IMR-90 (cell line): ENCODE measurements around the gene BCAS3. TPM values are rescaled to one million over a fixed set of nuclear protein-coding genes. Genes with fewer than 3 reads are reported as not detected.

Experiments used
- ATAC-seq: fragments of 200-7000 bp; cut with Tn5 transposase; 2 replicates; pipeline ENCODE4 v1.9.1; 2020; ENCODE audit warnings: low read depth, mild to moderate bottlenecking, moderate library complexity
- BruUV-seq: library from RNA; stranded (reverse); fragments of 400-500 nt; replicated peaks from 2 replicates; lab custom pipeline; 2021; lab: Mats Ljungman, UMichigan
- CTCF ChIA-PET: fragments of 300-600 bp; formaldehyde crosslinking; extraction: SDS; loops from one replicate; lab custom pipeline; 2021; ENCODE audit warnings: antibody characterized with exemption; lab: Yijun Ruan, JAX
- POLR2A ChIA-PET: fragments of 300-600 bp; sonication (Branson Sonifier 250); formaldehyde crosslinking; loops from one replicate; lab custom pipeline; 2022; ENCODE audit warnings: antibody characterized with exemption; ENCODE audit not compliant: unreplicated experiment; lab: Charles Lee
- DNase-seq: peaks from one replicate; pipeline ENCODE4 v3.0.0; 2013
- H2AFZ ChIP-seq: replicated peaks from 2 replicates; pipeline ENCODE3; 2013; ENCODE audit warnings: low read length, mild to moderate bottlenecking; ENCODE audit not compliant: poor library complexity
- H2AK5ac ChIP-seq: 2 replicates; pipeline ENCODE4 v1.6.1; 2013; ENCODE audit warnings: low read depth, low read length, inconsistent platforms
- H2AK9ac ChIP-seq: replicated peaks from 2 replicates; pipeline ENCODE3; 2013; ENCODE audit warnings: mild to moderate bottlenecking, low read depth, low read length, moderate library complexity; ENCODE audit not compliant: poor library complexity
- H2BK120ac ChIP-seq: 2 replicates; pipeline ENCODE4 v1.6.1; 2013; ENCODE audit warnings: low read depth, low read length, inconsistent platforms
- H2BK15ac ChIP-seq: 3 replicates; pipeline ENCODE4 v1.6.1; 2013; ENCODE audit warnings: low read depth, low read length, inconsistent platforms
- H2BK20ac ChIP-seq: 2 replicates; pipeline ENCODE4 v1.6.1; 2013; ENCODE audit warnings: low read depth, mild to moderate bottlenecking, inconsistent platforms, low read length, moderate library complexity
- H2BK5ac ChIP-seq: 2 replicates; pipeline ENCODE4 v1.6.1; 2013; ENCODE audit warnings: mild to moderate bottlenecking, low read depth, low read length, inconsistent platforms; ENCODE audit not compliant: poor library complexity, severe bottlenecking
- H3K14ac ChIP-seq: replicated peaks from 2 replicates; pipeline ENCODE4 v1.6.1; 2013; ENCODE audit warnings: low read depth, low read length, inconsistent platforms
- H3K18ac ChIP-seq: 2 replicates; pipeline ENCODE4 v1.6.1; 2013; ENCODE audit warnings: low read depth, low read length, control low read depth
- H3K23ac ChIP-seq: 2 replicates; pipeline ENCODE4 v1.6.1; 2013; ENCODE audit warnings: low read depth, low read length, inconsistent platforms
- H3K27ac ChIP-seq: 2 replicates; pipeline ENCODE4 v1.5.1; 2013; ENCODE audit warnings: mild to moderate bottlenecking, control low read depth, low read length; ENCODE audit not compliant: insufficient read depth
- H3K27me3 ChIP-seq: 2 replicates; pipeline ENCODE4 v1.6.1; 2013; ENCODE audit warnings: low read length; ENCODE audit not compliant: control insufficient read depth, insufficient read depth
- H3K36me3 ChIP-seq: 2 replicates; pipeline ENCODE4 v1.6.1; 2013; ENCODE audit warnings: low read length, mixed read lengths; ENCODE audit not compliant: control insufficient read depth, insufficient read depth
- H3K4ac ChIP-seq: 2 replicates; pipeline ENCODE4 v1.6.1; 2013; ENCODE audit warnings: low read depth, low read length, inconsistent platforms
- H3K4me1 ChIP-seq: 2 replicates; pipeline ENCODE4 v1.6.1; 2013; ENCODE audit warnings: low read length, mixed read lengths; ENCODE audit not compliant: control insufficient read depth, insufficient read depth
- H3K4me2 ChIP-seq: 2 replicates; pipeline ENCODE4 v1.6.1; 2013; ENCODE audit warnings: low read depth, mild to moderate bottlenecking, control low read depth, low read length, moderate library complexity
- H3K4me3 ChIP-seq: 2 replicates; pipeline ENCODE4 v1.5.1; 2013; ENCODE audit warnings: low read depth, mild to moderate bottlenecking, control low read depth, low read length, moderate library complexity; ENCODE audit not compliant: insufficient read depth
- H3K56ac ChIP-seq: 2 replicates; pipeline ENCODE4 v1.6.1; 2013; ENCODE audit warnings: low read length, inconsistent platforms; ENCODE audit not compliant: insufficient read depth; ENCODE audit errors: extremely low read depth
- H3K79me1 ChIP-seq, 2 experiments: 2 replicates each; pipeline ENCODE4 v1.6.1; 2013; ENCODE audit warnings: low read length in 2 of 2, inconsistent platforms in 1 of 2, low read depth in 1 of 2
- H3K9ac ChIP-seq: 2 replicates; pipeline ENCODE4 v1.6.1; 2013; ENCODE audit warnings: low read depth, low read length, control low read depth
- H3K9me1 ChIP-seq: 2 replicates; pipeline ENCODE4 v1.6.1; 2013; ENCODE audit warnings: low read length, inconsistent platforms; ENCODE audit not compliant: insufficient read depth
- H3K9me3 ChIP-seq: 2 replicates; pipeline ENCODE4 v1.6.1; 2013; ENCODE audit warnings: low read length; ENCODE audit not compliant: control insufficient read depth, insufficient read depth
- H4K20me1 ChIP-seq: 2 replicates; pipeline ENCODE4 v1.6.1; 2013; ENCODE audit warnings: low read length, inconsistent platforms; ENCODE audit not compliant: insufficient read depth
- H4K5ac ChIP-seq: 2 replicates; pipeline ENCODE4 v1.6.1; 2013; ENCODE audit warnings: mild to moderate bottlenecking, low read depth, low read length, control low read depth
- H4K8ac ChIP-seq, 2 experiments: 2 replicates each; pipeline ENCODE4 v1.6.1; 2013; ENCODE audit warnings: low read depth in 2 of 2, low read length in 2 of 2, control low read depth in 1 of 2, inconsistent platforms in 1 of 2
- H4K91ac ChIP-seq: 2 replicates; pipeline ENCODE4 v1.6.1; 2013; ENCODE audit warnings: low read depth, low read length, inconsistent platforms; ENCODE audit not compliant: insufficient read depth
- BHLHE40 ChIP-seq: fragments of 150-350 bp; IDR thresholded peaks from 2 replicates; pipeline ENCODE4 v1.6.1; 2016; ENCODE audit warnings: mild to moderate bottlenecking, low read depth, low read length
- CEBPB ChIP-seq: IDR thresholded peaks from 2 replicates; pipeline ENCODE4 v1.6.1; 2012; ENCODE audit warnings: low read depth, low read length, improper control_type of control experiment
- FOS ChIP-seq: fragments of 150-350 bp; IDR thresholded peaks from 2 replicates; pipeline ENCODE4 v1.6.1; 2016; ENCODE audit warnings: low read depth, low read length
- MAFK ChIP-seq: IDR thresholded peaks from 2 replicates; pipeline ENCODE4 v1.6.1; 2012; ENCODE audit warnings: low read depth, low read length, improper control_type of control experiment
- NFE2L2 ChIP-seq: fragments of 150-350 bp; IDR thresholded peaks from 2 replicates; pipeline ENCODE4 v1.6.1; 2016; ENCODE audit warnings: low read depth, mild to moderate bottlenecking, low read length
- POLR2A ChIP-seq: IDR thresholded peaks from 2 replicates; pipeline ENCODE4 v1.6.1; 2012; ENCODE audit warnings: mild to moderate bottlenecking, low read depth, low read length
- RCOR1 ChIP-seq: IDR thresholded peaks from 2 replicates; pipeline ENCODE4 v1.6.1; 2012; ENCODE audit warnings: mild to moderate bottlenecking, low read length, improper control_type of control experiment; ENCODE audit not compliant: insufficient replicate concordance
- SMC3 ChIP-seq: fragments of 150-350 bp; IDR thresholded peaks from 2 replicates; pipeline ENCODE4 v1.6.1; 2016; ENCODE audit warnings: low read depth, mild to moderate bottlenecking, antibody characterized with exemption, low read length, moderate library complexity
- USF2 ChIP-seq: fragments of 150-350 bp; IDR thresholded peaks from 2 replicates; pipeline ENCODE4 v1.6.1; 2017; ENCODE audit warnings: mild to moderate bottlenecking, antibody characterized with exemption, low read length, low read depth
- WGBS, 2 experiments: methylation state at CpG; one replicate each; pipeline versions ENCODE4 v1.1.5 to v1.1.7; 2013; ENCODE audit warnings: missing lambda C conversion rate in 2 of 2; ENCODE audit not compliant: insufficient read length in 1 of 2; ENCODE audit errors: extremely low coverage in 2 of 2; 5-methylcytosine and 5-hydroxymethylcytosine counted together
- dilution Hi-C: fragments of 300-500 bp; cut with HindIII; formaldehyde crosslinking; loops from one replicate; pipeline ENCODE4 v1.14.3; 2018; ENCODE audit warnings: low sequenced_read_pairs; ENCODE audit not compliant: unreplicated experiment
- in situ Hi-C: fragments of 300-500 bp; cut with MboI; formaldehyde crosslinking; loops from 3 replicates; pipeline ENCODE4 v1.14.3; 2019; ENCODE audit warnings: low sequenced_read_pairs, inconsistent platforms, mixed read lengths
- intact Hi-C: fragments of 100-400 bp; cut with micrococcal nuclease; formaldehyde crosslinking; loops from 2 replicates; pipeline ENCODE4 v1.10.0; 2022
- polyA plus RNA-seq, 3 experiments: library from polyadenylated mRNA; depleted of rRNA; stranded (reverse); fragments of >200 nt; gene quantifications; 2 replicates each; pipeline ENCODE4 v1.2.3, GENCODE V29; 2012; ENCODE audit warnings: low replicate concordance in 1 of 3
- total RNA-seq: library from RNA; depleted of rRNA; stranded (reverse); fragments of >200 nt; gene quantifications from 2 replicates; pipeline ENCODE4 v1.2.3, GENCODE V29; 2012

The BCAS3 gene
- total and polyA plus RNA-seq, 2 of the 4 experiments (the other 2 are of a cell fraction) = 6.3 to 27.1 TPM

GRCh38 chr17:61230461-61230860 lies 552.8 kb downstream of the BCAS3 start:
- intact Hi-C loops = no loop called here
- Histone ChIP-seq H3K9me3 (no peaks in the 10 kb centered on the region), H3K14ac (no peak overlapping the region), H3K23ac (no peak overlapping the region), H3K56ac (no peak overlapping the region), H2AK5ac (no peak overlapping the region), H2AFZ (no peak overlapping the region), H3K4me2 (no peak overlapping the region), H3K4ac (no peak overlapping the region), H2BK5ac (no peak overlapping the region), H2BK120ac (no peak overlapping the region), H3K18ac (no peak overlapping the region), H2BK15ac (no peak overlapping the region), H3K4me1 (peaks cover 9% of the 10 kb centered on the region), H3K27ac (no peak overlapping the region), H3K9ac (no peak overlapping the region), H2BK20ac (no peak overlapping the region), H3K9me1 (no peaks in the 10 kb centered on the region; the same call in 1 of the 2 replicates), H4K91ac (no peak overlapping the region), H3K36me3 (no peaks in the 10 kb centered on the region), H3K79me1 (no peaks in the 10 kb centered on the region), H2AK9ac (no peak overlapping the region), H4K20me1 (no peaks in the 10 kb centered on the region), H4K8ac (no peak overlapping the region), H3K27me3 (no peaks in the 10 kb centered on the region), H3K4me3 (no peak overlapping the region), H4K5ac (no peak overlapping the region)
- BruUV-seq = no TSS peak
- dilution Hi-C loops = no loop called here
- no peak for ATAC-seq
- DNase-seq = no peak
- ChIA-PET POLR2A (interaction anchor here (0.6 kb wide), 1 partner anchor 55 kb away, joined by 3 read pairs; no protein-coding TSS in a partner anchor), CTCF (interaction anchor here (1.6 kb wide), 1 partner anchor 230 kb away, joined by 5 read pairs; no protein-coding TSS in a partner anchor)
- WGBS, 2 experiments = no CpG with 5 or more reads among the region's 2 CpGs
- TF ChIP-seq USF2 (no peak), BHLHE40 (no peak), FOS (no peak), MAFK (no peak), NFE2L2 (no peak), SMC3 (no peak), RCOR1 (no peak), POLR2A (no peak), CEBPB (no peak)
- in situ Hi-C loops = no loop called here
